K562 (cell line): ENCODE measurements around the gene ZNF441. TPM values are rescaled to one million over a fixed set of nuclear protein-coding genes. Genes with fewer than 3 reads are reported as not detected.

Source experiments
- BRD4 ChIP-seq: fragments of 200-600 bp; sonication (generic); IDR thresholded peaks from 2 replicates; pipeline ENCODE4 v1.6.1; 2017; ENCODE audit warnings: inconsistent platforms
- CEBPB ChIP-seq: fragments of 450-650 bp; IDR thresholded peaks from 2 replicates; pipeline ENCODE4 v1.6.1; 2016; ENCODE audit warnings: missing genetic modification characterization, missing compliant biosample characterization
- CHD4 ChIP-seq: fragments of 200-600 bp; sonication (generic); IDR thresholded peaks from 3 replicates; pipeline ENCODE4 v1.6.1; 2012; ENCODE audit warnings: low read depth, mild to moderate bottlenecking, mixed read lengths, low read length, inconsistent platforms; ENCODE audit not compliant: insufficient read depth, insufficient replicate concordance, poor library complexity, severe bottlenecking
- GABPB1 ChIP-seq: sonication (generic); formaldehyde crosslinking; IDR thresholded peaks from 2 replicates; pipeline ENCODE4 v1.8.0; 2022; ENCODE audit warnings: mild to moderate bottlenecking, missing genetic modification reagents
- HDAC8 ChIP-seq: fragments of 450-650 bp; IDR thresholded peaks from 2 replicates; pipeline ENCODE4 v1.6.1; 2016; ENCODE audit warnings: mild to moderate bottlenecking, missing genetic modification characterization, moderate library complexity, missing compliant biosample characterization
- HNRNPL ChIP-seq: fragments of 200-400 bp; formaldehyde crosslinking; IDR thresholded peaks from 2 replicates; pipeline ENCODE4 v1.6.1; 2017; ENCODE audit warnings: low read depth, mild to moderate bottlenecking, low read length
- MXI1 ChIP-seq: IDR thresholded peaks from 2 replicates; pipeline ENCODE4 v1.6.1; 2011; ENCODE audit warnings: low read depth, mild to moderate bottlenecking, improper control_type of control experiment, low read length
- POLR2H ChIP-seq: IDR thresholded peaks from 2 replicates; pipeline ENCODE4 v1.6.1; 2016; ENCODE audit warnings: missing genetic modification characterization, low read depth, mild to moderate bottlenecking, control low read depth, missing compliant biosample characterization, moderate library complexity
- SNIP1 ChIP-seq: fragments of 450-650 bp; IDR thresholded peaks from 2 replicates; pipeline ENCODE4 v1.7.1; 2017; ENCODE audit warnings: low read depth, mild to moderate bottlenecking
- TRIM24 ChIP-seq, 2 experiments: fragments of 450-650 bp; IDR thresholded peaks; 2 replicates each; pipeline ENCODE4 v1.6.1; 2016
- ZC3H11A ChIP-seq: IDR thresholded peaks from 2 replicates; pipeline ENCODE4 v1.6.1; 2012; ENCODE audit warnings: low read depth, low read length, improper control_type of control experiment
- ZNF143 ChIP-seq: sonication (generic); formaldehyde crosslinking; IDR thresholded peaks from 2 replicates; pipeline ENCODE4 v1.9.0; 2022; ENCODE audit warnings: mild to moderate bottlenecking, missing genetic modification reagents
- ZNF282 ChIP-seq: sonication (generic); formaldehyde crosslinking; IDR thresholded peaks from 2 replicates; pipeline ENCODE4 v1.8.1; 2023; ENCODE audit warnings: missing genetic modification reagents
- polyA plus RNA-seq, 8 experiments: library from polyadenylated mRNA; depleted of rRNA in 4 of 8; stranded (reverse) in 5 of 8; unstranded in 3 of 8; fragments of >200 nt; fragmentation: Nextera tagmentation in 2 of 8; fragmentation: Illumina TruSeq in 1 of 8; extraction: Ambion mirVana in 2 of 8; extraction: Trizol in 1 of 8; gene quantifications; 2 replicates each; pipeline versions ENCODE4 v1.2.1 to v1.2.3, GENCODE V29; 2011 to 2014; ENCODE audit warnings: inconsistent platforms in 1 of 8, missing spikeins in 1 of 8
- total RNA-seq, 7 experiments: library from RNA; depleted of rRNA in 6 of 7; stranded (reverse); fragments of >200 nt in 6 of 7; fragmentation: Illumina TruSeq in 2 of 7; extraction: Trizol in 2 of 7; gene quantifications; 2 replicates each; pipeline versions ENCODE4 v1.2.1 to v1.2.3, GENCODE V29; 2011 to 2021; ENCODE audit warnings: low replicate concordance in 1 of 7
- TF ChIP-seq, protein P1 (sequence below): fragments of 450-650 bp; IDR thresholded peaks from 2 replicates; pipeline ENCODE4 v1.6.1; 2016; ENCODE audit warnings: low read depth, mild to moderate bottlenecking, moderate library complexity

ZNF441 gene
- total and polyA plus RNA-seq, 9 of the 15 experiments (the other 6 are each of a cell fraction or from before 2014, with no cell fraction given) = 1.9 to 14.0 (median 7.8) TPM

DNA sequence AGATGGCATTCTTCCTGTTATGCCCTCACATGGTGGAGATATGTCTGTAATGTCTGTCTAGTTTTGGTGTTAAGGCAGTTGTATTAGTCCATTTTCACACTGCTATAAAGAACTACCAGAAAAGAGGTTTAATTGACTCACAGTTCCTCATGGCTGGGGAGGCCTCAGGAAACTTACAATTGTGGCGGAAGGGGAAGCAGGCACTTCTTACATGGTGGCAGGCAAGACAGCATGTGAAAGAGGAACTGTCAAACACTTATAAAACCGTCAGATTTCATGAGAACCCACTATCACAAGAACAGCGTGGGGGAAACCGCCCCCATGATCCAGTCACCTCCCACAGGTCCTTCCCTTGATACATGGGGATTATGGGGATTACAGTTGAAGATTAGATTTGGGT lies 3.2 kb downstream of the ZNF441 start (continued):
- TF ChIP-seq GABPB1 (CRISPR knock-in tag) (no peak), HNRNPL (no peak), ZNF282 (CRISPR knock-in tag) (no peak), BRD4 (no peak), ZNF143 (no peak), HDAC8 (tag) (no peak), CEBPB (tag) (no peak), CHD4 (no peak), MXI1 (no peak), ZC3H11A (no peak), TRIM24 (IDR thresholded peaks at IDR 0.05) (0 out of 4 replicates have a peak, but pooled peaks of 1 of the 2 experiments have one; percentile 26), POLR2H (tag) (no peak), SNIP1 (no peak)
- TF ChIP-seq, protein P1, sequence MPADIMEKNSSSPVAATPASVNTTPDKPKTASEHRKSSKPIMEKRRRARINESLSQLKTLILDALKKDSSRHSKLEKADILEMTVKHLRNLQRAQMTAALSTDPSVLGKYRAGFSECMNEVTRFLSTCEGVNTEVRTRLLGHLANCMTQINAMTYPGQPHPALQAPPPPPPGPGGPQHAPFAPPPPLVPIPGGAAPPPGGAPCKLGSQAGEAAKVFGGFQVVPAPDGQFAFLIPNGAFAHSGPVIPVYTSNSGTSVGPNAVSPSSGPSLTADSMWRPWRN = no peak
